Thoracic aorta (tissue), 2 donors: Measurements from ENCODE around the gene MYH6. TPM values are rescaled to one million over a fixed set of nuclear protein-coding genes. Genes with fewer than 3 reads are reported as not detected.

ENCODE experiments used
- ATAC-seq: fragments of 150-250 bp; one replicate; pipeline ENCODE4 v1.8.0; 2017; ENCODE audit warnings: low read depth; ENCODE audit not compliant: insufficient number of reproducible peaks, low FRiP score
- DNase-seq: peaks from one replicate; pipeline ENCODE4 v3.0.0-alpha.2; 2020; ENCODE audit warnings: low spot score
- H3K27ac ChIP-seq, 2 donors: fragments of 200-600 bp; sonication (generic); 1 replicate in 1 of 2; 2 replicates in 1 of 2; pipeline ENCODE4 v1.5.1; 2016; ENCODE audit warnings: mild to moderate bottlenecking in 2 of 2, moderate library complexity in 2 of 2
- H3K27me3 ChIP-seq: fragments of 200-600 bp; sonication (generic); replicated peaks from 2 replicates; pipeline ENCODE4 v1.6.0; 2016; ENCODE audit warnings: mild to moderate bottlenecking; ENCODE audit not compliant: insufficient read depth
- H3K36me3 ChIP-seq: fragments of 200-600 bp; sonication (generic); one replicate; pipeline ENCODE4 v1.5.1; 2016
- H3K4me1 ChIP-seq, 2 donors: fragments of 200-600 bp; sonication (generic); 1 replicate in 1 of 2; 2 replicates in 1 of 2; pipeline versions ENCODE4 v1.5.1 to v1.6.0; 2016; ENCODE audit warnings: low read depth in 2 of 2, mild to moderate bottlenecking in 1 of 2; ENCODE audit not compliant: control insufficient read depth in 1 of 2
- H3K4me3 ChIP-seq: fragments of 200-600 bp; sonication (generic); 2 replicates; pipeline ENCODE4 v1.5.1; 2016; ENCODE audit warnings: mild to moderate bottlenecking
- H3K9me3 ChIP-seq: fragments of 200-600 bp; sonication (generic); 2 replicates; pipeline ENCODE4 v1.5.1; 2016
- CTCF ChIP-seq: fragments of 200-600 bp; sonication (generic); IDR thresholded peaks from one replicate; pipeline ENCODE4 v1.5.1; 2019; ENCODE audit warnings: antibody characterized with exemption
- total RNA-seq, 2 donors: library from RNA; depleted of rRNA; stranded (reverse); fragments of >200 nt; gene quantifications; one replicate each; pipeline versions ENCODE4 v1.1.0 to v1.2.3, GENCODE V29; 2016

MYH6 gene
- total RNA-seq, 2 donors from 2014 or later: not detected

- H3K4me1 ChIP-seq: peaks cover 3 to 9% of the 10 kb centered on the region in 2 donors
- DNase-seq: no peak
- peaks cover 6% of the 10 kb centered on the region for H3K36me3 ChIP-seq
- no peak for TF ChIP-seq CTCF
- no peak overlapping the region for H3K27ac ChIP-seq
- ATAC-seq: no peak
- no peaks in the 10 kb centered on the region for H3K9me3 ChIP-seq
- H3K4me3 ChIP-seq: no peak overlapping the region
- no peaks in the 10 kb centered on the region for H3K27me3 ChIP-seq
Measured at GRCh38 chr14:23355871-23356435, 52.1 kb downstream of the MYH6 start.

- TF ChIP-seq CTCF: no peak
- Histone ChIP-seq H3K9me3 (no peaks in the 10 kb centered on the region), H3K4me1 (peaks cover 3 to 9% of the 10 kb centered on the region in 2 donors), H3K27ac (no peak overlapping the region), H3K4me3 (no peak overlapping the region), H3K36me3 (peaks cover 6% of the 10 kb centered on the region), H3K27me3 (no peaks in the 10 kb centered on the region)
- ATAC-seq (no peak), DNase-seq (no peak)
Measured at GRCh38 chr14:23354990-23355389, 53.1 kb downstream of the MYH6 start.

GRCh38 chr14:23353433-23353780 is 54.7 kb downstream of the MYH6 start:
- Histone ChIP-seq H3K36me3 (no peaks in the 10 kb centered on the region), H3K4me1 (peaks cover 3 to 9% of the 10 kb centered on the region in 2 donors), H3K27ac (peak overlapping the region in 1 of 2 donors; percentile 18), H3K9me3 (no peaks in the 10 kb centered on the region), H3K4me3 (no peak overlapping the region), H3K27me3 (no peaks in the 10 kb centered on the region)
- TF ChIP-seq CTCF: no peak
- ATAC-seq: no peak
- DNase-seq: no peak

- Histone ChIP-seq H3K36me3 (no peaks in the 10 kb centered on the region), H3K4me1 (peaks cover 3 to 9% of the 10 kb centered on the region in 2 donors), H3K27ac (peak within 1 kb of the TSS in 1 of 2 donors; percentile 18), H3K27me3 (no peaks in the 10 kb centered on the region), H3K4me3 (peak within 1 kb of the TSS; percentile 92), H3K9me3 (no peaks in the 10 kb centered on the region)
- ATAC-seq: peak; percentile 72
- DNase-seq: peak; percentile 61
- TF ChIP-seq CTCF: no peak
Measured at GRCh38 chr14:23352506-23353432, 55.3 kb downstream of the MYH6 start, which contains the start of gene SLC22A17. Gene SLC22A17, minus strand, starts transcription at chr14:23352887.
